MM.1S (cell line): ENCODE data around the gene MS4A18.

ENCODE experiments used
- DNase-seq: peaks from one replicate; pipeline ENCODE4 v3.0.0-alpha.2; 2015
- H2AFZ ChIP-seq: fragments of 300-600 bp; sonication (generic); 2 replicates; pipeline ENCODE4 v1.6.0; 2016; ENCODE audit warnings: antibody characterized with exemption, low read length
- H3F3A ChIP-seq: fragments of 300-600 bp; sonication (generic); 2 replicates; pipeline ENCODE4 v1.6.1; 2016; ENCODE audit warnings: mild to moderate bottlenecking, antibody characterized with exemption, low read length, moderate library complexity, mixed read lengths; ENCODE audit not compliant: insufficient read depth
- H3K27ac ChIP-seq: fragments of 300-600 bp; sonication (generic); 2 replicates; pipeline ENCODE4 v1.5.1; 2016; ENCODE audit warnings: mild to moderate bottlenecking, low read length
- H3K27me3 ChIP-seq: fragments of 300-600 bp; sonication (generic); replicated peaks from 2 replicates; pipeline ENCODE4 v1.6.0; 2016; ENCODE audit warnings: low read length; ENCODE audit not compliant: insufficient read depth
- H3K36me3 ChIP-seq: fragments of 300-600 bp; sonication (generic); replicated peaks from 2 replicates; pipeline ENCODE4 v1.6.1; 2016; ENCODE audit warnings: mild to moderate bottlenecking, low read length, mixed read lengths; ENCODE audit not compliant: insufficient read depth
- H3K4me1 ChIP-seq: fragments of 300-600 bp; sonication (generic); 2 replicates; pipeline ENCODE4 v1.6.1; 2016; ENCODE audit warnings: low read length, mixed read lengths
- H3K4me2 ChIP-seq: fragments of 300-600 bp; sonication (generic); 2 replicates; pipeline ENCODE4 v1.6.0; 2016; ENCODE audit warnings: low read depth, low read length
- H3K4me3 ChIP-seq: fragments of 300-600 bp; sonication (generic); 2 replicates; pipeline ENCODE4 v1.5.1; 2016; ENCODE audit warnings: low read length, mixed read lengths
- H3K79me2 ChIP-seq: fragments of 300-600 bp; sonication (generic); 2 replicates; pipeline ENCODE4 v1.6.1; 2016; ENCODE audit warnings: mixed run types, low read length, mixed read lengths
- H3K9ac ChIP-seq: fragments of 300-600 bp; sonication (generic); 2 replicates; pipeline ENCODE4 v1.6.1; 2016; ENCODE audit warnings: low read length, mixed read lengths
- H3K9me2 ChIP-seq: fragments of 300-600 bp; sonication (generic); replicated peaks from 2 replicates; pipeline ENCODE4 v1.6.1; 2016; ENCODE audit warnings: mild to moderate bottlenecking, low read length, mixed read lengths; ENCODE audit not compliant: insufficient read depth
- H3K9me3 ChIP-seq: fragments of 300-600 bp; sonication (generic); replicated peaks from 2 replicates; pipeline ENCODE4 v1.6.1; 2016; ENCODE audit warnings: mild to moderate bottlenecking, low read length, mixed read lengths; ENCODE audit not compliant: insufficient read depth
- H4K20me1 ChIP-seq: fragments of 300-600 bp; sonication (generic); 2 replicates; pipeline ENCODE4 v1.6.1; 2016; ENCODE audit warnings: mild to moderate bottlenecking, low read length, moderate library complexity, mixed read lengths; ENCODE audit not compliant: insufficient read depth
- EZH2 ChIP-seq: fragments of 300-600 bp; sonication (generic); optimal IDR thresholded peaks from 2 replicates; pipeline ENCODE3; 2017; ENCODE audit warnings: low read depth, mild to moderate bottlenecking, antibody characterized with exemption, low read length, mixed read lengths
- EZH2phosphoT487 ChIP-seq: fragments of 300-600 bp; sonication (generic); IDR thresholded peaks from 2 replicates; pipeline ENCODE4 v1.6.1; 2018; ENCODE audit warnings: antibody characterized with exemption, low read length
- TF ChIP-seq, protein P1 (sequence below): fragments of 300-600 bp; sonication (generic); IDR thresholded peaks from 2 replicates; pipeline ENCODE4 v1.5.1; 2016; ENCODE audit warnings: antibody characterized with exemption, low read length, mixed read lengths

Gene MS4A18

DNA sequence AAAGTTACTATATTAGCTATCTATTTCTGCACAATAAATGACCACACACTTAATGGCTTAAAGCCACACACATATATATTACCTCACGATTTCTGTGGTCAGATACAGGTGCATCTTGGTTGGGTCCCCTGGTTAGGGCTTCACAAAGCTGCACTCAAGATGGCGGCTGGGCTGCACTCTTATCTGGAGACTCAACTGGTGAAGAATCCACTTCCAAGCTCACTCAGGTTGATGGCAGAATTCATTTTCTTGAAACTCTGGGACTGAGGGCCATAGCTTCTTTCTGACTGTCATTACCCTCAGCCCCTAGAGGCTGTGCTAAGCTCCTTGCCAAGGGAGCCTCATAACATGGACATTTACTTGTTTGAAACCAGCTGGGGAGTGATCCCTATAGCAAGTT, 55.5 kb downstream of the MS4A18 start:
- no peaks in the 10 kb centered on the region for H3K27me3 ChIP-seq
- H3K79me2 ChIP-seq = no peaks in the 10 kb centered on the region
- H2AFZ ChIP-seq = no peak overlapping the region
- no peak overlapping the region for H3K9ac ChIP-seq
- no peak overlapping the region for H3K4me3 ChIP-seq
- no peak overlapping the region for H3K27ac ChIP-seq
- DNase-seq = no peak
- H3K4me2 ChIP-seq = no peak overlapping the region
- no peaks in the 10 kb centered on the region for H3K36me3 ChIP-seq
- H3F3A ChIP-seq = no peaks in the 10 kb centered on the region
- H3K9me2 ChIP-seq = no peaks in the 10 kb centered on the region
- TF ChIP-seq, protein P1, sequence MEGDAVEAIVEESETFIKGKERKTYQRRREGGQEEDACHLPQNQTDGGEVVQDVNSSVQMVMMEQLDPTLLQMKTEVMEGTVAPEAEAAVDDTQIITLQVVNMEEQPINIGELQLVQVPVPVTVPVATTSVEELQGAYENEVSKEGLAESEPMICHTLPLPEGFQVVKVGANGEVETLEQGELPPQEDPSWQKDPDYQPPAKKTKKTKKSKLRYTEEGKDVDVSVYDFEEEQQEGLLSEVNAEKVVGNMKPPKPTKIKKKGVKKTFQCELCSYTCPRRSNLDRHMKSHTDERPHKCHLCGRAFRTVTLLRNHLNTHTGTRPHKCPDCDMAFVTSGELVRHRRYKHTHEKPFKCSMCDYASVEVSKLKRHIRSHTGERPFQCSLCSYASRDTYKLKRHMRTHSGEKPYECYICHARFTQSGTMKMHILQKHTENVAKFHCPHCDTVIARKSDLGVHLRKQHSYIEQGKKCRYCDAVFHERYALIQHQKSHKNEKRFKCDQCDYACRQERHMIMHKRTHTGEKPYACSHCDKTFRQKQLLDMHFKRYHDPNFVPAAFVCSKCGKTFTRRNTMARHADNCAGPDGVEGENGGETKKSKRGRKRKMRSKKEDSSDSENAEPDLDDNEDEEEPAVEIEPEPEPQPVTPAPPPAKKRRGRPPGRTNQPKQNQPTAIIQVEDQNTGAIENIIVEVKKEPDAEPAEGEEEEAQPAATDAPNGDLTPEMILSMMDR = no peak
- no peak for TF ChIP-seq EZH2phosphoT487
- TF ChIP-seq EZH2 = no peak
- H4K20me1 ChIP-seq = no peaks in the 10 kb centered on the region
- H3K9me3 ChIP-seq = no peaks in the 10 kb centered on the region
- H3K4me1 ChIP-seq = peaks cover 6% of the 10 kb centered on the region; the same call in 1 of the 2 replicates

DNA sequence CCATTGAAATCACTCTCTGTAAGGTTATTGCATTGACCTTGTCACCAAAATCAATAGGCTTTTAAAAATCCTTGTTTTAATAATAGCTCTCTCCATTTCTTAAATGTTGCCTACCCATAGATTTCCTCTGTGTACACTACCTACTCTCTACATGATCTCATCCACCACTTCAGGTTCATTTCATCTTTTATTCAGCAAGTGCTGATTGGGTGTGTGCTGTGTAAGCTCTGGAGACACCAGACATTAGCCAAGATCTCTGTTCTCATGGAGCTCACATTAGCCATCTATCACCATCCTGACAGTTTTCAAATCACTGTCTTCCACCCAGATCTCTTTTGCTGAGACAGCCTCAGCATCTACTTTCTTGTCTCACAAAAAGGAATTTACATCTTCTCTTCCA, 56.3 kb downstream of the MS4A18 start:
- H4K20me1 ChIP-seq = no peaks in the 10 kb centered on the region
- no peaks in the 10 kb centered on the region for H3K79me2 ChIP-seq
- H3K4me1 ChIP-seq = peaks cover 3% of the 10 kb centered on the region; the same call in 1 of the 2 replicates
- H2AFZ ChIP-seq = no peak overlapping the region
- H3K9me3 ChIP-seq = no peaks in the 10 kb centered on the region
- no peaks in the 10 kb centered on the region for H3F3A ChIP-seq
- H3K9ac ChIP-seq = no peak overlapping the region
- DNase-seq = no peak
- no peak overlapping the region for H3K27ac ChIP-seq
- no peak for TF ChIP-seq EZH2phosphoT487
- TF ChIP-seq EZH2 = no peak
- TF ChIP-seq, protein P1 = no peak
- H3K9me2 ChIP-seq = no peaks in the 10 kb centered on the region
- H3K36me3 ChIP-seq = no peaks in the 10 kb centered on the region
- no peaks in the 10 kb centered on the region for H3K27me3 ChIP-seq
- no peak overlapping the region for H3K4me2 ChIP-seq
- no peak overlapping the region for H3K4me3 ChIP-seq

DNA sequence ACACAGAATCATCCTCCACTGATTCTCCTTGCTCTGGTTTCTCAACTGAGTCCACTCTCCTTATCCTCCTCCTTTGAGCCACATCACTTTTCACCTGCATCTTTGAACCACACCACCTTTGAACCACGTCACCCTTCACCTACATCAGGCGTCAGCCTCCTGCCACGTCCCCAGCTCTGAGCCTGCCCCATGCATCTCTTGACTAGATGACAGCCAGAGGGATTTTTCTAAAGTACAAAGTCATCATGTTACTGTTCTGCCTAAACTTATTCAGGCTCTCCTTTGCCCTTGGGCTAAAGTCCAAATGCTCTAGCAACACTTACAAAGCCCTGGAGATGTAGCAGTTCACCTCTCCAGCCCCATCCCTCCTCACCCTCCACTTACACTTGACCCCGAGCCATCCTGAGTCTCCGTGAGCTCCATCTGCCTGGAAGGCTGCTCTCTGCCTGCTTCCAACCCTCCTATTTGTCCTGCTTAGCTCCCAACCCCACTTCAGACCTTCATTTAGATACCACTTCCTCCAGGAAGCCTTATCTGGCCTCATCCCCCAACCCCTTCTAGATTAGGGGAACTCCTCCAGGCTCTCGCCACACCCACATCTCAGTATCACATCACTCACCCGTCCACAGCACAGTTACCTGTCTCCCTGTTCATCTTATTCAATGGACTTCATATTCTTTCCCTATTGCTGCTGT, 56.9 kb downstream of the MS4A18 start:
- H2AFZ ChIP-seq = no peak overlapping the region
- no peak for DNase-seq
- no peaks in the 10 kb centered on the region for H3K27me3 ChIP-seq
- no peaks in the 10 kb centered on the region for H3K9me3 ChIP-seq
- no peaks in the 10 kb centered on the region for H3K9me2 ChIP-seq
- TF ChIP-seq EZH2phosphoT487 (no peak), EZH2 (no peak)
- TF ChIP-seq, protein P1 = no peak
- no peaks in the 10 kb centered on the region for H3K79me2 ChIP-seq
- H3K4me3 ChIP-seq = no peak overlapping the region
- H3K36me3 ChIP-seq = no peaks in the 10 kb centered on the region
- H3K4me1 ChIP-seq = no peaks in the 10 kb centered on the region
- H3K4me2 ChIP-seq = no peak overlapping the region
- H3F3A ChIP-seq = no peaks in the 10 kb centered on the region
- no peak overlapping the region for H3K27ac ChIP-seq
- no peak overlapping the region for H3K9ac ChIP-seq
- H4K20me1 ChIP-seq = no peaks in the 10 kb centered on the region
